ENCODE data around the gene MIOS.

DNA sequence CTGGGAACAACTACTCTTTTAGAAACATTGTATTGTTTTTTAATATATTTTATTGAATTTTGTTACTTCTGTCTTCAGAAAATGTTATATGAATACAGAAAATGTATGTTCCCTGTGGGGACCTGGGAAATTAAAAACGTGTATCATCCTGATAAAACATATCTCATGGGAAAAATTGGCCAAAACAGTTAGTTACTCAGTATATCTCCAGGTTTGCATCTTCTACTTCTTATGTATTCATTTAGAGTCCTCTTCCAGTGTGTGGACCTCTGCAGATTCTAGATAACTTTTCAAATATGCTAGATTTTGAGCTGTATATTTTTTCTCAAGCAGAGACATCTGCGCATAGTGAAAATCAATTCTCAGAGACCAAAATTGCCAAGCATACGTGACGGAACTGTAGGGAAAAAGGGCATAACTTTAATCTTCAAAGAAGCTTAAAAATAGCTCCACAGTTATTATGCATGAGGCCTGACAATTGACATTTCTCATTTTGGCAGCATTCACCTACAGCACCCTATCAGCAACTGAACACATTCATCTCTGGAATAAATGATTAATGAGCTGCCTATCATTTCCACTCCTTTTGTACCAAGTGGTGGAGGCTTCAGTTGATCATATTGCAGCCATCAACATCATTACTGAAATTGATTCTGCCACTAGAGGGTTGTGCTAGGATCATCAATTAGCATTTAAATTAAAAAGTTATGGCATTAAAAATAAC, 47.5 kb downstream of the MIOS start:
- TF ChIP-seq POLR2A (IDR thresholded peaks at IDR 0.05; ENCODE audit: low read depth, low read length) (no peak), POLR2AphosphoS5 (IDR thresholded peaks at IDR 0.05; ENCODE audit: low read depth, low read length) (no peak), TAF1 (IDR thresholded peaks at IDR 0.05; ENCODE audit: low read depth, low read length) (no peak), POU2F2 (IDR thresholded peaks at IDR 0.05; ENCODE audit: low read depth, low read length) (no peak), SPI1 (IDR thresholded peaks at IDR 0.05; ENCODE audit: low read depth, low read length) (no peak), PAX5 (IDR thresholded peaks at IDR 0.05; ENCODE audit: insufficient read depth, low read length, severe bottlenecking) (no peak)
